HG02973 (cell line): ENCODE measurements around the gene OBP2B.
"Not testable (repeated sequence)": the region's sequence is repeated elsewhere in the genome, so short reads cannot be mapped to it uniquely, and the experiment has no call there.

Source experiments
- ATAC-seq: cut with Tn5 transposase; IDR thresholded peaks from one replicate; pipeline ENCODE4 v1.9.1; 2021; ENCODE audit warnings: moderate library complexity; ENCODE audit not compliant: unreplicated experiment

The OBP2B gene

GRCh38 chr9:133169687-133170086, 39.4 kb downstream of the OBP2B start:
- not testable (repeated sequence) for ATAC-seq

- ATAC-seq: no peak
These were observed 39.9 kb downstream of the OBP2B start for GRCh38 chr9:133169102-133169501.

- no peak for ATAC-seq
These were observed 40.6 kb downstream of the OBP2B start for GRCh38 chr9:133168432-133168831.

GRCh38 chr9:133167769-133168168, 41.3 kb downstream of the OBP2B start:
- no peak for ATAC-seq

- ATAC-seq: no peak
These were observed 41.8 kb downstream of the OBP2B start for GRCh38 chr9:133167096-133167730.

- no peak for ATAC-seq
These were observed 42.7 kb downstream of the OBP2B start for GRCh38 chr9:133166392-133166791.

- ATAC-seq: no peak
These were observed 43.7 kb downstream of the OBP2B start for GRCh38 chr9:133165452-133165730.

- no peak for ATAC-seq
These were observed 44.9 kb downstream of the OBP2B start for GRCh38 chr9:133164191-133164590.

GRCh38 chr9:133163504-133164172, 45.4 kb downstream of the OBP2B start, which contains the start of gene GBGT1:
TSS of gene GBGT1 (minus strand) at chr9:133163914. CDS start at chr9:133162412, 1,502 bp downstream.
- no peak for ATAC-seq

GRCh38 chr9:133162861-133163503, 46.1 kb downstream of the OBP2B start:
- ATAC-seq: no peak

GRCh38 chr9:133161547-133161950, 47.5 kb downstream of the OBP2B start:
- no peak for ATAC-seq

- no peak for ATAC-seq
These were observed 48.1 kb downstream of the OBP2B start for GRCh38 chr9:133160742-133161546.

- no peak for ATAC-seq
These were observed 50.4 kb downstream of the OBP2B start for GRCh38 chr9:133158695-133159094.
